Cardiac muscle cell (in vitro differentiated cells and primary cell): ENCODE measurements around the gene TUBA1B. TPM values are rescaled to one million over a fixed set of nuclear protein-coding genes. Genes with fewer than 3 reads are reported as not detected.
A peak's percentile ranks its signal among the peaks of the same experiment; 100 is the strongest.

Experiments used
- DNase-seq, 2 donors: peaks; one replicate each; pipeline versions ENCODE4 v3.0.0 to v3.0.0-alpha.2; 2010 to 2017; ENCODE audit warnings: low read depth in 1 of 2, low spot score in 1 of 2
- H3K27ac ChIP-seq: fragments of 200-600 bp; sonication (generic); 2 replicates; pipeline ENCODE4 v1.5.1; 2016
- H3K27me3 ChIP-seq: fragments of 200-600 bp; sonication (generic); 2 replicates; pipeline ENCODE4 v1.6.0; 2016; ENCODE audit warnings: control low read depth
- H3K36me3 ChIP-seq: fragments of 200-600 bp; sonication (generic); 2 replicates; pipeline ENCODE4 v1.5.1; 2016; ENCODE audit warnings: control low read depth
- H3K4me1 ChIP-seq: fragments of 200-600 bp; sonication (generic); 2 replicates; pipeline ENCODE4 v1.8.1; 2017; ENCODE audit warnings: low read depth, mild to moderate bottlenecking, mixed run types
- H3K4me3 ChIP-seq: fragments of 200-600 bp; sonication (generic); 2 replicates; pipeline ENCODE4 v1.5.1; 2016; ENCODE audit warnings: mild to moderate bottlenecking
- H3K9me3 ChIP-seq: fragments of 200-600 bp; sonication (generic); 2 replicates; pipeline ENCODE4 v1.5.1; 2017; ENCODE audit warnings: low read depth, mild to moderate bottlenecking, control low read depth
- CTCF ChIP-seq: IDR thresholded peaks from 2 replicates; pipeline ENCODE4 v1.5.1; 2012; ENCODE audit warnings: low read depth, mild to moderate bottlenecking, low read length
- polyA plus RNA-seq: library from polyadenylated mRNA; unstranded; fragments of >200 nt; fragmentation: Nextera tagmentation; extraction: Ambion mirVana; gene quantifications from 2 replicates; pipeline ENCODE4 v1.2.1, GENCODE V29; 2016
- total RNA-seq: library from RNA; depleted of rRNA; stranded (reverse); fragments of >200 nt; gene quantifications from 2 replicates; pipeline ENCODE4 v1.2.3, GENCODE V29; 2016

The TUBA1B gene
- total and polyA plus RNA-seq, 2 experiments from 2014 or later: 1,582 to 2,134 TPM

GRCh38 chr12:49104822-49105221, 26.4 kb downstream of the TUBA1B start:
- Histone ChIP-seq H3K36me3 (peaks cover 43% of the 10 kb centered on the region), H3K4me1 (peaks cover 10% of the 10 kb centered on the region), H3K4me3 (no peak overlapping the region), H3K27me3 (no peaks in the 10 kb centered on the region), H3K27ac (no peak overlapping the region), H3K9me3 (no peaks in the 10 kb centered on the region)
- TF ChIP-seq CTCF: no peak
- no peak for DNase-seq

DNA sequence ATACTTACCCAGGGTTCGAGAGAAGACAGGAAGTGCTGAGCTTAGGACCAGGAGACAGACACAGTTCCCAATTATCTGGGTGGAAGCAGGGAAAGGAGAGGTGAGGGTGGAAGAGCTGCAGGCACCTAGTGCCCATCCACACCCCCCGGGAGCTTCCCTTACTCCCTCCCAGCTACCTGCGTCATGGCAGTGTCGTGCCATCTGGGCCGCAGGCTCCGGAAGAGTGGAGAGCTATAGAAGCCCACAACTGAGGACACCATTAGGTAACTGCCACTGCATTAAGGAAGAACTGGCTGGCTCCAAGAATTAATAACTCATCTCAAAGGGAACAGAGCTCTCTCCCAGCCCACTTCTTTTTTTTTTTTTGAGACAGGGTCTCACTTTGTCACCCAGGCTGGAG, 30.8 kb downstream of the TUBA1B start:
- no peak overlapping the region for H3K4me3 ChIP-seq
- H3K4me1 ChIP-seq: no peaks in the 10 kb centered on the region
- DNase-seq: no peak
- no peak overlapping the region for H3K27ac ChIP-seq
- H3K9me3 ChIP-seq: no peaks in the 10 kb centered on the region
- TF ChIP-seq CTCF: no peak
- peaks cover 4% of the 10 kb centered on the region for H3K27me3 ChIP-seq
- peaks cover 52% of the 10 kb centered on the region for H3K36me3 ChIP-seq

- H3K27ac ChIP-seq: no peak overlapping the region
- no peaks in the 10 kb centered on the region for H3K9me3 ChIP-seq
- H3K4me1 ChIP-seq: peaks cover 8% of the 10 kb centered on the region
- no peak overlapping the region for H3K4me3 ChIP-seq
- DNase-seq: no peak
- H3K27me3 ChIP-seq: peaks cover 21% of the 10 kb centered on the region
- TF ChIP-seq CTCF: no peak
- peaks cover 46% of the 10 kb centered on the region for H3K36me3 ChIP-seq
Observed at GRCh38 chr12:49098703-49099102, 32.5 kb downstream of the TUBA1B start.

DNA sequence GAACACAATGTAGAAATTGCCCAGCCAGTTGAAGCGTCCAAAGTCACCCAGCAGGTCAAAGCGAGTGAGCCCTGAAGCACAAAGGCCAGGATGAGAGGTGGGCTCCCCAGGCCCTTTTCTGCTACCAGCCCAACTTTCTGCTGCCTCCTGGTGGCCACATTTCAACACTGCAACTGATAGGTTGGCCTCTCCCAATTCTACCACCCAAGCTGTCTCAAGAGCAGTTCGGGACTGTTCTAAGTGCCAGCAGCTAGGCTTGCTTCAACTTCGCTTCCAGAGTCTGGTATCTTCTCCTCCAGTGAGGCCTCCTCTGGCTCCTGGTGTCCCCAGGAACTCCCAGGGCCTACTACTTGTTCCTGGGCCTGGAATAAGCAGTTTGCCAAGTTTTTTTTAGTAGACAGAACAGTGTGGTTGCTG, 33.2 kb downstream of the TUBA1B start:
- H3K4me3 ChIP-seq: no peak overlapping the region
- no peaks in the 10 kb centered on the region for H3K9me3 ChIP-seq
- peaks cover 39% of the 10 kb centered on the region for H3K36me3 ChIP-seq
- peaks cover 8% of the 10 kb centered on the region for H3K4me1 ChIP-seq
- peaks cover 28% of the 10 kb centered on the region for H3K27me3 ChIP-seq
- no peak overlapping the region for H3K27ac ChIP-seq
- peak; percentile 84 for TF ChIP-seq CTCF
- DNase-seq: peak; percentile 64 to 69

GRCh38 chr12:49097381-49097780, 33.8 kb downstream of the TUBA1B start:
- no peaks in the 10 kb centered on the region for H3K9me3 ChIP-seq
- no peak for TF ChIP-seq CTCF
- H3K4me1 ChIP-seq: peaks cover 8% of the 10 kb centered on the region
- H3K36me3 ChIP-seq: peaks cover 33% of the 10 kb centered on the region
- no peak overlapping the region for H3K27ac ChIP-seq
- no peak overlapping the region for H3K4me3 ChIP-seq
- peaks cover 34% of the 10 kb centered on the region for H3K27me3 ChIP-seq
- DNase-seq: no peak

DNA sequence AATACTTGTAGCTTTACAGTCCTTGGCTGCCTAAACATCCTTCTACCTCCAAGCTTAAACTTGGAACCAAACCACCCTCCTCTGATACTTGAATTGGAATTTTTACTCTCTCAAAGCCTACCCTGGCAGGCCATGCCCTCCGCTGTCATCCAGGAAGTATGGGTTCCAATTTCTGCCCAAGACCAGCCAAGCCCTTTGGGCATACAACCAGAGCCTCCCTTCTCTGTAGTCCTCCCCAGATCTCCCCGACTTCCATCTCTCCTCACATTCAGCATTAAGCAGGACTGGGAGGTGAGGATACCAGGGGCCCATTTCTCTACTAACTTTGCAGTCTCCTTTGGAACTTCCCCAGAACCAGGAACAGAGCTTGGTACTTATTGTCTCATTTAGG, 36.2 kb downstream of the TUBA1B start:
- no peak overlapping the region for H3K27ac ChIP-seq
- TF ChIP-seq CTCF: no peak
- no peak overlapping the region for H3K4me3 ChIP-seq
- no peak for DNase-seq
- H3K4me1 ChIP-seq: peaks cover 8% of the 10 kb centered on the region
- H3K27me3 ChIP-seq: peaks cover 59% of the 10 kb centered on the region
- peaks cover 10% of the 10 kb centered on the region for H3K36me3 ChIP-seq
- H3K9me3 ChIP-seq: no peaks in the 10 kb centered on the region
